H1 (cell line): ENCODE measurements around the gene TUBGCP6. TPM values are rescaled to one million over a fixed set of nuclear protein-coding genes. Genes with fewer than 3 reads are reported as not detected.
A peak's percentile ranks its signal among the peaks of the same experiment; 100 is the strongest.

Experiments
- CTCF ChIA-PET: fragments of 300-600 bp; sonication (Branson Sonifier 250); formaldehyde crosslinking; loops from one replicate; lab custom pipeline; 2021; ENCODE audit not compliant: partially characterized antibody; lab: Charles Lee
- POLR2A ChIA-PET: fragments of 300-600 bp; sonication (Branson Sonifier 250); formaldehyde crosslinking; loops from one replicate; lab custom pipeline; 2021; ENCODE audit warnings: inconsistent platforms; ENCODE audit not compliant: partially characterized antibody; lab: Charles Lee
- DNase-seq, 2 experiments: peaks; one replicate each; pipeline versions ENCODE4 v3.0.0 to v3.0.0-alpha.2; 2010 to 2022; ENCODE audit warnings: low spot score in 2 of 2, low read depth in 1 of 2, mixed read lengths in 1 of 2
- FAIRE-seq: peaks from 2 replicates; lab custom pipeline; 2011; peaks lifted over from hg19 to GRCh38; lab: Jason Lieb, UNC
- H2AFZ ChIP-seq: 2 replicates; pipeline ENCODE4 v1.8.1; 2012; ENCODE audit warnings: low read length, inconsistent platforms
- H2AK5ac ChIP-seq: 2 replicates; pipeline ENCODE4 v1.6.1; 2013; ENCODE audit warnings: low read depth, low read length
- H2BK120ac ChIP-seq: replicated peaks from 2 replicates; pipeline ENCODE3; 2013; ENCODE audit warnings: low read depth, low read length, inconsistent platforms
- H2BK12ac ChIP-seq: 2 replicates; pipeline ENCODE4 v1.6.1; 2013; ENCODE audit warnings: low read depth, low read length
- H2BK15ac ChIP-seq: 2 replicates; pipeline ENCODE4 v1.6.1; 2013; ENCODE audit warnings: low read length
- H2BK20ac ChIP-seq: 2 replicates; pipeline ENCODE4 v1.6.1; 2013; ENCODE audit warnings: low read length
- H2BK5ac ChIP-seq: 2 replicates; pipeline ENCODE4 v1.6.1; 2013; ENCODE audit warnings: low read depth, low read length
- H3K14ac ChIP-seq: 2 replicates; pipeline ENCODE4 v1.6.1; 2013; ENCODE audit warnings: inconsistent platforms; ENCODE audit not compliant: insufficient read length
- H3K18ac ChIP-seq: 2 replicates; pipeline ENCODE4 v1.6.1; 2013; ENCODE audit warnings: low read length; ENCODE audit errors: extremely low read depth
- H3K23ac ChIP-seq: 2 replicates; pipeline ENCODE4 v1.6.1; 2013; ENCODE audit warnings: inconsistent platforms; ENCODE audit not compliant: insufficient read length
- H3K23me2 ChIP-seq: 2 replicates; pipeline ENCODE4 v1.6.1; 2013; ENCODE audit warnings: low read depth, low read length
- H3K27ac ChIP-seq: 2 replicates; pipeline ENCODE4 v1.6.1; 2011; ENCODE audit warnings: low read depth, low read length, inconsistent platforms
- H3K27me3 ChIP-seq, 4 experiments: replicated peaks in 1 of 4; 1 replicate in 1 of 4; 2 replicates in 3 of 4; pipeline versions ENCODE4 v1.6.1 to v1.8.1; 2011 to 2013; ENCODE audit warnings: low read length in 3 of 4, mild to moderate bottlenecking in 3 of 4, inconsistent platforms in 2 of 4, mixed read lengths in 2 of 4, moderate library complexity in 1 of 4; ENCODE audit not compliant: control insufficient read depth in 3 of 4, insufficient read depth in 3 of 4; ENCODE audit errors: extremely low read depth in 1 of 4
- H3K36me3 ChIP-seq, 4 experiments: 2 replicates each; pipeline versions ENCODE4 v1.6.1 to v1.8.1; 2011 to 2013; ENCODE audit warnings: mild to moderate bottlenecking in 4 of 4, low read length in 3 of 4, moderate library complexity in 2 of 4, control low read depth in 1 of 4, inconsistent platforms in 1 of 4; ENCODE audit not compliant: insufficient read depth in 4 of 4, control insufficient read depth in 2 of 4
- H3K4ac ChIP-seq: replicated peaks from 2 replicates; pipeline ENCODE3; 2013; ENCODE audit warnings: low read length, low read depth, mixed read lengths, inconsistent platforms; ENCODE audit not compliant: insufficient read length
- H3K4me1 ChIP-seq, 4 experiments: replicated peaks in 1 of 4; 1 replicate in 1 of 4; 2 replicates in 3 of 4; pipeline versions ENCODE4 v1.6.1 to v1.8.1; 2011 to 2013; ENCODE audit warnings: low read length in 3 of 4, inconsistent platforms in 2 of 4, mixed read lengths in 1 of 4; ENCODE audit not compliant: insufficient read depth in 4 of 4, control insufficient read depth in 3 of 4
- H3K4me2 ChIP-seq, 2 experiments: 2 replicates each; pipeline versions ENCODE4 v1.6.1 to v1.8.1; 2011 to 2013; ENCODE audit warnings: low read depth in 2 of 2, low read length in 2 of 2, control low read depth in 1 of 2, inconsistent platforms in 1 of 2, mild to moderate bottlenecking in 1 of 2; ENCODE audit not compliant: insufficient read depth in 1 of 2
- H3K4me3 ChIP-seq, 4 experiments: fragments of 200-600, 300-600 bp in 1 of 4; sonication (generic), shearing (Covaris generic), sonication (Bioruptor Twin) in 1 of 4; 2 replicates each; pipeline versions ENCODE4 v1.5.1 to v1.8.1; 2011 to 2016; ENCODE audit warnings: low read length in 4 of 4, low read depth in 3 of 4, control low read depth in 2 of 4, inconsistent platforms in 2 of 4, mild to moderate bottlenecking in 2 of 4, mixed read lengths in 1 of 4, moderate library complexity in 1 of 4; ENCODE audit not compliant: insufficient read depth in 2 of 4; ENCODE audit errors: extremely low read depth in 1 of 4
- H3K56ac ChIP-seq: replicated peaks from 2 replicates; pipeline ENCODE3; 2013; ENCODE audit warnings: low read depth, mild to moderate bottlenecking, mixed read lengths, low read length, inconsistent platforms; ENCODE audit not compliant: insufficient read length
- H3K79me1 ChIP-seq: 2 replicates; pipeline ENCODE4 v1.6.1; 2013; ENCODE audit warnings: low read depth, low read length, control low read depth
- H3K79me2 ChIP-seq, 2 experiments: 2 replicates each; pipeline versions ENCODE4 v1.6.1 to v1.8.1; 2012 to 2013; ENCODE audit warnings: low read length in 2 of 2, mild to moderate bottlenecking in 2 of 2, inconsistent platforms in 1 of 2; ENCODE audit not compliant: insufficient read depth in 2 of 2, control insufficient read depth in 1 of 2
- H3K9ac ChIP-seq, 4 experiments: replicated peaks in 1 of 4; 1 replicate in 1 of 4; 2 replicates in 3 of 4; pipeline versions ENCODE4 v1.6.1 to v1.8.1; 2011 to 2013; ENCODE audit warnings: low read depth in 3 of 4, low read length in 3 of 4, control low read depth in 2 of 4, mild to moderate bottlenecking in 2 of 4, moderate library complexity in 2 of 4, inconsistent platforms in 1 of 4; ENCODE audit errors: extremely low read depth in 1 of 4
- H3K9me3 ChIP-seq, 2 experiments: 2 replicates each; pipeline versions ENCODE4 v1.6.1 to v1.8.1; 2012 to 2013; ENCODE audit warnings: mild to moderate bottlenecking in 2 of 2, moderate library complexity in 2 of 2, control low read depth in 1 of 2, inconsistent platforms in 1 of 2, low read depth in 1 of 2, low read length in 1 of 2, mixed read lengths in 1 of 2; ENCODE audit not compliant: insufficient read depth in 2 of 2
- H4K20me1 ChIP-seq, 2 experiments: replicated peaks in 1 of 2; 2 replicates each; pipeline versions ENCODE3 to v1.8.1; 2011 to 2013; ENCODE audit warnings: inconsistent platforms in 2 of 2, low read length in 2 of 2, mild to moderate bottlenecking in 1 of 2; ENCODE audit not compliant: insufficient read depth in 2 of 2, control insufficient read depth in 1 of 2
- H4K5ac ChIP-seq: 2 replicates; pipeline ENCODE4 v1.6.1; 2013; ENCODE audit warnings: low read length, low read depth, mixed read lengths, inconsistent platforms; ENCODE audit not compliant: insufficient read length
- H4K8ac ChIP-seq: 2 replicates; pipeline ENCODE4 v1.8.0; 2013; ENCODE audit warnings: mild to moderate bottlenecking, moderate library complexity, low read length, inconsistent platforms; ENCODE audit not compliant: insufficient read depth; ENCODE audit errors: extremely low read depth
- H4K91ac ChIP-seq: replicated peaks from 2 replicates; pipeline ENCODE3; 2013; ENCODE audit warnings: low read length, mixed read lengths, inconsistent platforms; ENCODE audit not compliant: insufficient read length
- GABPA ChIP-seq: IDR thresholded peaks from 2 replicates; pipeline ENCODE4 v1.6.1; 2011; ENCODE audit warnings: mild to moderate bottlenecking, low read length, moderate library complexity, borderline replicate concordance; ENCODE audit not compliant: insufficient read depth
- JUND ChIP-seq: IDR thresholded peaks from 2 replicates; pipeline ENCODE4 v1.6.1; 2011; ENCODE audit warnings: mild to moderate bottlenecking, improper control_type of control experiment, low read length
- POLR2A ChIP-seq, 2 experiments: IDR thresholded peaks; 1 replicate in 1 of 2; 2 replicates in 1 of 2; pipeline ENCODE4 v1.6.1; 2011; ENCODE audit warnings: low read depth in 2 of 2, low read length in 2 of 2, mild to moderate bottlenecking in 2 of 2; ENCODE audit errors: control extremely low read depth in 1 of 2
- SUZ12 ChIP-seq: fragments of 200-600 bp; sonication (generic); IDR thresholded peaks from 2 replicates; pipeline ENCODE4 v1.6.1; 2012; ENCODE audit warnings: mild to moderate bottlenecking, inconsistent platforms, low read length, moderate library complexity, mixed read lengths
- WGBS, 2 experiments: shearing (Covaris generic) in 1 of 2; methylation state at CpG; one replicate each; pipeline versions ENCODE4 v1.1.6 to v1.1.7; 2013 to 2015; ENCODE audit warnings: low lambda C conversion rate in 2 of 2, mixed read lengths in 2 of 2, inconsistent platforms in 1 of 2, low coverage in 1 of 2, missing lambda C conversion rate in 1 of 2; ENCODE audit not compliant: insufficient replicate concordance in 2 of 2, insufficient coverage in 1 of 2, insufficient read length in 1 of 2; ENCODE audit errors: extremely low coverage in 1 of 2, missing lambda C conversion rate in 1 of 2; 5-methylcytosine and 5-hydroxymethylcytosine counted together
- polyA plus RNA-seq, 7 experiments: library from polyadenylated mRNA; depleted of rRNA in 3 of 7; stranded (reverse) in 5 of 7; unstranded in 2 of 7; fragments of >200 nt in 5 of 7; fragments of 200-250 nt in 2 of 7; gene quantifications; 1 replicate in 5 of 7; 2 replicates in 1 of 7; 4 replicates in 1 of 7; pipeline versions ENCODE4 v1.2.1 to v1.2.3, GENCODE V29; 2011 to 2013; ENCODE audit warnings: missing spikeins in 2 of 7, mixed read lengths in 2 of 7
- total RNA-seq: library from RNA; stranded (reverse); fragmentation: NEBNext Ultra II Directional; extraction: Animal tissue kit (Norgen Biotek cat#: 25700); gene quantifications from 2 replicates; pipeline ENCODE4 v1.2.1, GENCODE V29; 2021

Gene TUBGCP6
- total and polyA plus RNA-seq, 2 of the 8 experiments (the other 6 are each of a cell fraction or from before 2014, with no cell fraction given) = 24.2 to 24.7 TPM

DNA sequence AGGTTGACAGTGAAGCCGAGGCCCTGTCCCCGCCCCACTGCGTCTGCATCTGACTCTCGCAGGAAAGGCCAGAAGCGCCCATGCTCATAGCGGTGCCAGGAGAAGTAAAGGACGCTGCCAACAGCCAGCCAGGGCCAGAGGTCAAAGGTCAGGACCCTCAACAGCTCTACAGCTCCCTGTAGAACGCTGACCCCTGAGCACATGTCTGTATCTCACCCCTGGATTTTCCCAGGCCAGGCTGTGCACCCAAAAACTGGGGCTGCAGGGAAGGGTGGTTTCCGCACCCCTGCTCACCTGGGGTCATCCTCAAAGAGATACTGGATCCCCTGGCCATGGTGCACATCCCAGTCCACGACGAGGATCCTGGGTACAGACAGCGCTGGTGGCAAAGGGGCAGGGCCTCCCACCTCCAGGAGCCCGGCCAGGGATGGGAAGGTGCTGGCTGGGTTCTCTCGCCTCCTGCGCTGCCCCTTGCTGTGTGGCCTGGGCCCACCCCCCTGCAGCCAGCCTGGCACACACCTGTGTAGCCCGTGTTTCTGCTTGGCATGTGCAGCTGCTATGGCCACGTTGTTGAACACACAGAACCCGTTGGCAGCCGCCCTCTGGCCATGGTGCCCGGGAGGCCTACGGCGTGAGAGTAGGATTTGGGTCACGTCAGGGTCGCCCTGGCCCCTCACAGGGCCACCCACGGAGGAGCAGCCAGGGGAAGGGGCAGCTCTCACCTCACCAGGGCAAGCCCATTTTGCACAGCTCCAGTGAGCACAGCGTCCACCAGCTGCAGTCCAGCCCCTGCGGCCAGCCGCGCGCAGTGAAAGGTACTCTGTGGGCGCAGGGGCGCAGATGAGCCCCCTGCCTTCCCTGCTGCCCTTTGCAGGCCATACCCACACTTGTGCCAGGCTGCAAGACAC is 4.8 kb upstream of the TUBGCP6 start:
- peak overlapping the region in 1 of 4 experiments; percentile 80; a peak in 1 of 8 replicates for H3K4me3 ChIP-seq
- H4K20me1 ChIP-seq = peaks cover 0 to 16% of the 10 kb centered on the region in 2 experiments
- TF ChIP-seq GABPA (no peak), POLR2A (IDR thresholded peaks at IDR 0.05; ENCODE audit: control extremely low read depth in 1 of 2, low read depth in 2 of 2, low read length in 2 of 2) (no peak), SUZ12 (no peak), JUND (no peak)
- no peak overlapping the region; the same call in 1 of the 2 replicates for H4K8ac ChIP-seq
- H2BK20ac ChIP-seq = no peak overlapping the region
- no peak overlapping the region for H2BK120ac ChIP-seq
- POLR2A ChIA-PET = interaction anchor here (1.0 to 2.6 kb wide), 2 partner anchors 7 to 23 kb away, joined by 4 to 6 read pairs; no protein-coding TSS in a partner anchor
- no peak overlapping the region for H2AFZ ChIP-seq
- 88% methylated on average over 28 of the region's 32 CpGs; no CpG with 5 or more reads in 1 of the 2 experiments for WGBS, 2 experiments
- DNase-seq (no peak), FAIRE-seq (no peak)
- 0 out of 2 replicates have a peak overlapping the region, but pooled peaks have one; percentile 9 for H2BK15ac ChIP-seq
- no peak overlapping the region for H4K5ac ChIP-seq
- H3K23me2 ChIP-seq = peaks cover 18% of the 10 kb centered on the region
- H4K91ac ChIP-seq = no peak overlapping the region
- no peak overlapping the region for H3K14ac ChIP-seq
- H3K4ac ChIP-seq = no peak overlapping the region
- H2AK5ac ChIP-seq = no peak overlapping the region
- peaks cover 6% of the 10 kb centered on the region; the same call in 1 of the 2 replicates for H3K79me1 ChIP-seq
- no peaks in the 10 kb centered on the region for H3K36me3 ChIP-seq
- H3K27me3 ChIP-seq = no peaks in the 10 kb centered on the region
- H3K4me2 ChIP-seq = peak overlapping the region; percentile 68 to 99
- no peak overlapping the region for H2BK12ac ChIP-seq
- H3K18ac ChIP-seq = no peak overlapping the region
- 0 out of 4 replicates have a peak, but pooled peaks cover 0 to 3% of the 10 kb centered on the region in 2 experiments for H3K79me2 ChIP-seq
- H3K27ac ChIP-seq = no peak overlapping the region
- CTCF ChIA-PET = interaction anchor here (0.6 to 3.7 kb wide), 12 partner anchors 8 to 320 kb away, joined by 3 to 30 read pairs (median 3); no protein-coding TSS in a partner anchor
- H3K23ac ChIP-seq = no peak overlapping the region
- no peak overlapping the region for H3K56ac ChIP-seq
- no peaks in the 10 kb centered on the region for H3K9me3 ChIP-seq
- peaks cover 0 to 20% (median 16%) of the 10 kb centered on the region in 4 experiments; a peak in 6 of 7 replicates for H3K4me1 ChIP-seq
- H3K9ac ChIP-seq = peak overlapping the region in 2 of 4 experiments; percentile 14 to 42; a peak in 2 of 7 replicates
- H2BK5ac ChIP-seq = no peak overlapping the region
